Tibial nerve (tissue), 4 donors: Measurements from ENCODE around the gene USP6NL.

Source experiments
- EP300 ChIP-seq, 2 donors: sonication (generic); formaldehyde crosslinking; IDR thresholded peaks; one replicate each; pipeline ENCODE4 v1.6.1; 2017; ENCODE audit warnings: antibody characterized with exemption in 2 of 2, mild to moderate bottlenecking in 1 of 2
- POLR2A ChIP-seq, 2 donors: fragments of 450-650 bp; IDR thresholded peaks; one replicate each; pipeline ENCODE4 v1.6.1; 2017; ENCODE audit warnings: antibody characterized with exemption in 2 of 2, mild to moderate bottlenecking in 2 of 2, moderate library complexity in 2 of 2
- TF ChIP-seq, protein P1 (sequence below), 5 experiments: fragments of 200-600 bp in 3 of 5; fragments of 450-650 bp in 2 of 5; sonication (generic) in 3 of 5; IDR thresholded peaks; one replicate each; pipeline ENCODE4 v1.5.1; 2016 to 2019; ENCODE audit warnings: antibody characterized with exemption in 5 of 5, mild to moderate bottlenecking in 3 of 5, moderate library complexity in 2 of 5

DNA sequence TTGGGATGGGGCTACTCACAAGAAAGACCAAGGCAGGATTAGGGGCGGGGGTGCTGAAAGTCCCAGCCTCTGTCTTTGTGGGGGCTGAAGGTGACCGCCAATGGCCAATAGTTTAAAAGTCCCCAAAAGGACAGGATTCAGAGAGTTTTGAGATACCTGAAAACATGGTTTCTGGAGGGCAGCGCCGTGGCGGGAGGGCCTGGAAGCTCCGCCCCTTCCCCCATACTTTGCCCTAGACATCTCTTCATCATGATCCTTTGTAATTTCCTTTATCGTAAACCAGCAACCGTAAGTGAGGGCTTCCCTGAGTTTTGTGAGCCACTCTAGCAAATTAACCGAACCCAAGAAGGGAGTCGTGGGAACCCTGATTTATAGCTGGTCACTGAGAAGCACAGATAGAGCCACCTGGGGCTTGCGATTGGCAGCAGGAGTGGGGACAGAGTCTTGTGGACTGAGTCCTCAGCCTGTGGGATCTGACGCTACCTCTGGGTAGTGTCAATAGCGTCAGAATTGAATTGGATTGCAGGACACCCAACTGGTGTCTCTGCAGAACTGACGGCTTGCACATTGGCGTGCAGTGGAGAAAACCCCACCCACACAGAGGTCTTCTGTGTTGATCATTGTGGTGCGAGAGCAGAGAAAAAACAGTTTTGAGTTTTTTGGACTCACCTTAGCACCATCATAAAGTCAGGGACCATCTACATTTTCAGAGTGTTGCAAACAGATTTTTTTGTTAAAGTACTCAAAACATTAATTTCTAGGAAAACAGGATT, 169.3 kb downstream of the USP6NL start:
- TF ChIP-seq, protein P1, sequence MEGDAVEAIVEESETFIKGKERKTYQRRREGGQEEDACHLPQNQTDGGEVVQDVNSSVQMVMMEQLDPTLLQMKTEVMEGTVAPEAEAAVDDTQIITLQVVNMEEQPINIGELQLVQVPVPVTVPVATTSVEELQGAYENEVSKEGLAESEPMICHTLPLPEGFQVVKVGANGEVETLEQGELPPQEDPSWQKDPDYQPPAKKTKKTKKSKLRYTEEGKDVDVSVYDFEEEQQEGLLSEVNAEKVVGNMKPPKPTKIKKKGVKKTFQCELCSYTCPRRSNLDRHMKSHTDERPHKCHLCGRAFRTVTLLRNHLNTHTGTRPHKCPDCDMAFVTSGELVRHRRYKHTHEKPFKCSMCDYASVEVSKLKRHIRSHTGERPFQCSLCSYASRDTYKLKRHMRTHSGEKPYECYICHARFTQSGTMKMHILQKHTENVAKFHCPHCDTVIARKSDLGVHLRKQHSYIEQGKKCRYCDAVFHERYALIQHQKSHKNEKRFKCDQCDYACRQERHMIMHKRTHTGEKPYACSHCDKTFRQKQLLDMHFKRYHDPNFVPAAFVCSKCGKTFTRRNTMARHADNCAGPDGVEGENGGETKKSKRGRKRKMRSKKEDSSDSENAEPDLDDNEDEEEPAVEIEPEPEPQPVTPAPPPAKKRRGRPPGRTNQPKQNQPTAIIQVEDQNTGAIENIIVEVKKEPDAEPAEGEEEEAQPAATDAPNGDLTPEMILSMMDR (IDR thresholded peaks at IDR 0.05), result no peak
- TF ChIP-seq POLR2A (IDR thresholded peaks at IDR 0.05) (no peak), EP300 (IDR thresholded peaks at IDR 0.05) (no peak)
